Fibroblast of skin of right biceps (primary cell): ENCODE measurements around the gene VPS36.
A peak's percentile ranks its signal among the peaks of the same experiment; 100 is the strongest.

Experiments
- DNase-seq: peaks from one replicate; pipeline ENCODE4 v3.0.0-alpha.2; 2013

Gene VPS36

DNA sequence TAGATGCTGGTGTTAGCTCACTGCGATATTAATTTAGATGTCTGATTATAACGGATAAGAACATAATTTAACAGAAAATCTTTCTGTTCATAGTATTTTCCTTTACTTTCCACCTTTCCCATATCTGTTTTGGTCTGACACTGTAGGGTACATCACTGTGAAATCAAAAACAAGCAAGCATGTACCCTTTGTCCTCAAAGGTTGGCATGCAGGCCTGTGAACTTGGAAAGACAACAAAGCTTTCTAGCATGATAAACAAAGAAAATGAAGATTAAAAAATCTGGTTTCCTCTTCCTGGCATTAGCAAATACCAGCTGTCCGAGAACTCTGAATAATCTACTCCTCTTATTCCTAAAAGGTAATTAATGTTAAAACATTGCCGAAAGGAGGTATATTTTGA, 76.0 kb downstream of the VPS36 start:
- DNase-seq = no peak

DNA sequence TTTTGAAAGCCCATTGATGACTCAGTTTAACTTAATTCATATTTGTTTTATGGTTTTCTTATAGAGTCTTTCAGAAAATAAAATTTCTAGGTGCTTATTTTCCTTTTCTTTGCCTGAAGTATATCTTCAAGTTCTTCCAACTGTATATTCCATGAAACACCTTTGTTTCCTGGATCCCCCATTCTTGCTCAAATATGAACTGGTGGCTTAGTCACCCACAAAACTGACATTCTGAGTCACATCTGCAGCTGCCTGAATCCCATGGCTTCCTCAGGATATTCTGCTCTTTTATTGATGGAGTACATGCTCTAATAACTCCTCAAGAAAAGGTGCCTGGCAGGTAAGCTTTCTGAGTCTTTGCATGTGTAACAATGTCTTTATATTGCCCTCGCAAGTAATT, 77.2 kb downstream of the VPS36 start:
- peak; percentile 14 for DNase-seq

- peak; percentile 79 for DNase-seq
Measured at GRCh38 chr13:52371736-52372247, 78.6 kb downstream of the VPS36 start.

GRCh38 chr13:52366291-52366690, 84.1 kb downstream of the VPS36 start:
- DNase-seq = no peak
